Measurements from ENCODE around the gene BTBD9.

The BTBD9 gene

DNA sequence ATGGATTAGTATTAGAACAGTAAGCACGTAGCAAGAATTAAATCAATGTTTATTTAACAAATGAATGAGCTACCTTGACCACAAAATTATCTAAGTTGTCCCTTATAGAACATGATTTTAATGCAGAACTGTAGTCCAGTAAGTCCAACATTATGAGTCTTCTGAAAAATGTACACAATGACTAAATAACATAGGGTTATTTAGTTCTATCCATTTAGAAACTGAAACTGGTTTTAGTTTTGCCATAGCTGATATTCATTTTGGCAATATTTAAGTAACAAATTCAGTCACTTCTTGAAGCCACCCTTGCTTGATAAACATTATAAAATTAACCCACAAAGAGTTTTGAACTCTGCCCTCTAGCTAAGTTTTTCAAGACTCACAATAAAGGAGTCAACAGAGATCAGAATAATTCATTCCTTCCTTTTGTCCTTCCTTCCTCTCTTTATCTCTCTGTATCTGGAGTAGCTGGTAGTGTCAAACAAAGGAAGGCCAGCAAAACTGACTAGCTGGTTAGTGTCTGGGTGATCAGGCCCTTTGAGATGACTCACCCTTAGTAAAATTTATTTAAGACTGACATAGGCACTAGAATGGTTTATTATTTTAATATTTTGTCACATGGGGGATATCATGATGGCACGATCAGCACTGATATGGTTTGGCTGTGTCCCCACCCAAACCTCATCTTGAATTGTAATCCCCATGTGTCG is 115.1 kb downstream of the BTBD9 start:
- Histone ChIP-seq H3K27ac (no peak overlapping the region), H3K36me3 (ENCODE audit: insufficient read depth, low read length) (no peaks in the 10 kb centered on the region), H3K9me3 (ENCODE audit: low read depth, low read length) (no peaks in the 10 kb centered on the region), H3K9ac (ENCODE audit: insufficient read length) (no peak overlapping the region), H3K4me3 (no peak overlapping the region)
- DNase-seq (ENCODE audit: low read depth, low spot score) = no peak
- TF ChIP-seq FOXP2 (optimal IDR thresholded peaks at IDR 0.05; ENCODE audit: control extremely low read depth, extremely low read length, insufficient read depth) = no peak
- no peak for TF ChIP-seq EZH2 (IDR thresholded peaks at IDR 0.05)
- no peak for TF ChIP-seq POLR2AphosphoS5 (IDR thresholded peaks at IDR 0.05; ENCODE audit: borderline replicate concordance, low read depth, low read length)

DNA sequence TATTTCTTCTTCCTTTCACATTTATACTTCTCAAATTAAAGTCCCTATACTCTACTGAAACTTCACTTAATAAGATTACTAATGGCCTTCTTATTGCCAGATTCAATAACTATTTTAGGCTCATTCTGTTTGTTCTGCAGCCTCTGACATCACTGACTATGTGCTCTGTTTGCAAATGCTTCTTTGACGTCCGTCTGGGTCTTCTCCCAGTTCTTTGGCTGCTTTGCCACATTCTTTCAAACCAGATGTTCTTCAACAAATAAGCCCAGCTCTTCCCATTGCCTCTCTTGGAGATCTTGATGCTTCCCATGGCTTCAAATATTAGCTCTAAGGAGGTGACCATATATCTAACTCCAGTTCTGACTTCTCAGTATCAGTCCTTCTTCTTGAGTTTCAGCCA is 117.4 kb downstream of the BTBD9 start:
- Histone ChIP-seq H3K36me3 (ENCODE audit: insufficient read depth, low read length) (no peaks in the 10 kb centered on the region), H3K27ac (no peak overlapping the region), H3K4me3 (no peak overlapping the region), H3K9ac (ENCODE audit: insufficient read length) (no peak overlapping the region), H3K9me3 (ENCODE audit: low read depth, low read length) (no peaks in the 10 kb centered on the region)
- DNase-seq (ENCODE audit: low read depth, low spot score) = no peak
- no peak for TF ChIP-seq EZH2 (IDR thresholded peaks at IDR 0.05)
- TF ChIP-seq FOXP2 (optimal IDR thresholded peaks at IDR 0.05; ENCODE audit: control extremely low read depth, extremely low read length, insufficient read depth) = no peak
- TF ChIP-seq POLR2AphosphoS5 (IDR thresholded peaks at IDR 0.05; ENCODE audit: borderline replicate concordance, low read depth, low read length) = no peak

DNA sequence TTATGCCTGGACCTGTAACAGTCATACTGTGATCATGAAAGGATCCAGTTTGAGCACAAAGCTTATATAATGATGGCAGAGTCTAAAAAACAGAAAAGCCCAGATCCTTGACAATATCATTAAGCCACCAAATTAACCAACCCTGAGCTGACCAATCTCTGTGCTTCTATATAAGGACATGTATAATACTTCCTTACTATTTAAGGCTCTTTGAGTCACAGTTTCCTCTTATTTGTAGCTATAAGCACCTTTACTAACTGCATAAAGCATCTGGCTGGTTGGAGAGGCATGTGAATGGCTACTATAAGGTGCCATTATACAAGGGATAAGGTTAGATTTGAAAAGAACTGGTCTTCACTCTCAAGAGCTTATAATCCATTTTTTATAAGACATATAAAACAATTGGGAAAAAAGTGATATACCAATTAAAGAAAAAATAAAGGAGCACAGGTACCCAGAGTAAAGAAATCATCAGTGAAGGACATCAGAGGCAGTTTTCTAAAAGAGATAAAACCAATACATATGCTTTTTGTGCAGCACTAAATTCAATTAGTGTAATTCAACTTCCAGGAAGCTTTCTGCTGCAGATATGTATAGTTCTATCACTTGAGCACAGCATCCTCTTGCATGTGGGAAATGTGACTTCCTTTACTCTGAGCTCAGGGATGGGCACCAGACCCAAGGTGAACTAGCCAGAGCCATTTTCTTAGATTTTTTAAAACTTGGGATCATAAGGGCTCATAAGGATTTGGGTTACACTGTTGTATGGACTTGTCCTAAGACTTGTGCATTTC is 121.0 kb downstream of the BTBD9 start:
- TF ChIP-seq EZH2 (IDR thresholded peaks at IDR 0.05) (no peak), FOXP2 (optimal IDR thresholded peaks at IDR 0.05; ENCODE audit: control extremely low read depth, extremely low read length, insufficient read depth) (no peak), POLR2AphosphoS5 (IDR thresholded peaks at IDR 0.05; ENCODE audit: borderline replicate concordance, low read depth, low read length) (no peak)
- Histone ChIP-seq H3K9ac (ENCODE audit: insufficient read length) (no peak overlapping the region), H3K27ac (no peak overlapping the region), H3K4me3 (no peak overlapping the region), H3K9me3 (ENCODE audit: low read depth, low read length) (no peaks in the 10 kb centered on the region), H3K36me3 (ENCODE audit: insufficient read depth, low read length) (no peaks in the 10 kb centered on the region)
- no peak for DNase-seq (ENCODE audit: low read depth, low spot score)

DNA sequence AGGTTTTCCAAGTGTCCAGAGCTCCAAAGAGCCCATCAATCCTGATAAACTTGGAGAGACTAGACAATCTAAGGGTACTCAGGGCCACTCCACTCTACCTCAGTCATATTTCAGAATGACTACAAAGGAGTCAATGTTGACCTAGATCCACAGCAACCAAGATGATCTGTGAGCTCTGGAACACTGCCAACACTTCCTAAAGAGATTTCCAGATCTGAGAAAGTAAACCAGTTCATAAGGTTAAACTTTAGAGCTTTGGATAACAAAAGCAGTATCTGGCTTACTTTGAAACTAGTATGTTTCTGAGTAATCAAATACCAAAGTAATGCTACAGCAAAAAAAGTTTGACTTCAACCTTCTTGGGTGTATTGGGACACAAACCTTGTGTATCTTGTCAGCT is 122.7 kb downstream of the BTBD9 start:
- Histone ChIP-seq H3K36me3 (ENCODE audit: insufficient read depth, low read length) (no peaks in the 10 kb centered on the region), H3K27ac (no peak overlapping the region), H3K9ac (ENCODE audit: insufficient read length) (no peak overlapping the region), H3K9me3 (ENCODE audit: low read depth, low read length) (no peaks in the 10 kb centered on the region), H3K4me3 (no peak overlapping the region)
- DNase-seq (ENCODE audit: low read depth, low spot score) = no peak
- no peak for TF ChIP-seq EZH2 (IDR thresholded peaks at IDR 0.05)
- TF ChIP-seq FOXP2 (optimal IDR thresholded peaks at IDR 0.05; ENCODE audit: control extremely low read depth, extremely low read length, insufficient read depth) = no peak
- TF ChIP-seq POLR2AphosphoS5 (IDR thresholded peaks at IDR 0.05; ENCODE audit: borderline replicate concordance, low read depth, low read length) = no peak

- no peak overlapping the region for H3K9ac ChIP-seq (ENCODE audit: insufficient read length)
- no peaks in the 10 kb centered on the region for H3K9me3 ChIP-seq (ENCODE audit: low read depth, low read length)
- no peak overlapping the region for H3K4me3 ChIP-seq
- DNase-seq (ENCODE audit: low read depth, low spot score) = no peak
- no peak overlapping the region for H3K27ac ChIP-seq
- no peak for TF ChIP-seq POLR2AphosphoS5 (IDR thresholded peaks at IDR 0.05; ENCODE audit: borderline replicate concordance, low read depth, low read length)
- TF ChIP-seq EZH2 (IDR thresholded peaks at IDR 0.05) = no peak
- TF ChIP-seq FOXP2 (optimal IDR thresholded peaks at IDR 0.05; ENCODE audit: control extremely low read depth, extremely low read length, insufficient read depth) = no peak
- no peaks in the 10 kb centered on the region for H3K36me3 ChIP-seq (ENCODE audit: insufficient read depth, low read length)
Measured at GRCh38 chr6:38514399-38514798, 125.3 kb downstream of the BTBD9 start.

DNA sequence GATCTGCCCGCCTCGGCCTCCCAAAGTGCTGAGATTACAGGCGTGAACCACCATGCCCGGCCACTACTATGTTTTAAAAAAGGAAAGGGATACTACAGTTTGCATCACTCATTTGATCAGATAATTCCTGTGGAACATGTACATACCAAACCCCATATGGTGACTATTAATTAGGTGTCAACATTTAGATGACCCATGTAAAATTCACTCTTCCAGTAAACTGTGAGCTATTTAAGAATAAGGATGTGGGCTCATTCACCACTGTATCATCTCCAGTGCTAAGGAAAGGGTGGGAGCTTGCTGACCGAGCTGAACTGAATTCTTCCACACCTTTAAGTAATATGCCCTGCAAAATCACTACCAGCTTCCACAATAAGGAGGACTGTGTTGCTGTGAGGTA is 127.5 kb downstream of the BTBD9 start:
- DNase-seq (ENCODE audit: low read depth, low spot score) = no peak
- H3K36me3 ChIP-seq (ENCODE audit: insufficient read depth, low read length) = no peaks in the 10 kb centered on the region
- no peak for TF ChIP-seq EZH2 (IDR thresholded peaks at IDR 0.05)
- no peak for TF ChIP-seq POLR2AphosphoS5 (IDR thresholded peaks at IDR 0.05; ENCODE audit: borderline replicate concordance, low read depth, low read length)
- TF ChIP-seq FOXP2 (optimal IDR thresholded peaks at IDR 0.05; ENCODE audit: control extremely low read depth, extremely low read length, insufficient read depth) = no peak
- no peak overlapping the region for H3K27ac ChIP-seq
- no peak overlapping the region for H3K4me3 ChIP-seq
- no peak overlapping the region for H3K9ac ChIP-seq (ENCODE audit: insufficient read length)
- no peaks in the 10 kb centered on the region for H3K9me3 ChIP-seq (ENCODE audit: low read depth, low read length)

GRCh38 chr6:38510205-38510604 is 129.5 kb downstream of the BTBD9 start:
- TF ChIP-seq POLR2AphosphoS5 (IDR thresholded peaks at IDR 0.05; ENCODE audit: borderline replicate concordance, low read depth, low read length) (no peak), EZH2 (IDR thresholded peaks at IDR 0.05) (no peak), FOXP2 (optimal IDR thresholded peaks at IDR 0.05; ENCODE audit: control extremely low read depth, extremely low read length, insufficient read depth) (no peak)
- Histone ChIP-seq H3K27ac (no peak overlapping the region), H3K9me3 (ENCODE audit: low read depth, low read length) (no peaks in the 10 kb centered on the region), H3K9ac (ENCODE audit: insufficient read length) (no peak overlapping the region), H3K36me3 (ENCODE audit: insufficient read depth, low read length) (no peaks in the 10 kb centered on the region), H3K4me3 (no peak overlapping the region)
- no peak for DNase-seq (ENCODE audit: low read depth, low spot score)

DNA sequence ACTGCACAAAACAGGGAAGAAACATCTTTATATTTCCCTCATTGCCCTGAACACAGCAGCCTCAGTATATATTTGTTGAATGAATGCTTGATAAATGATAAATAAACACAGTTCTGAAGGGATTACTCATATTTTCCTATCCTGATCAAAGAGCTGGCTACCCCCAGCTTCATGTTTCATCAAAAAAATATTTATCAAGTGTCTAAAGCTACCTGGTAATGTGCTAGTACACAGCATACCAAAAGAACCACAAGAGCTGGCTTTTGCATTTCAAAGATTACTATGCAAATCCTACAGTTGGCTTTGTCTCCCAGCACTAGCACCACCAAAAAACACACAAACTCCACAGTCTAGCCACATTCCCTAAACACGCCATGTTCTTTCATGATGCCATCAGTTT is 130.0 kb downstream of the BTBD9 start:
- no peak for DNase-seq (ENCODE audit: low read depth, low spot score)
- Histone ChIP-seq H3K36me3 (ENCODE audit: insufficient read depth, low read length) (no peaks in the 10 kb centered on the region), H3K9me3 (ENCODE audit: low read depth, low read length) (no peaks in the 10 kb centered on the region), H3K9ac (ENCODE audit: insufficient read length) (no peak overlapping the region), H3K4me3 (no peak overlapping the region), H3K27ac (no peak overlapping the region)
- TF ChIP-seq EZH2 (IDR thresholded peaks at IDR 0.05) (no peak), POLR2AphosphoS5 (IDR thresholded peaks at IDR 0.05; ENCODE audit: borderline replicate concordance, low read depth, low read length) (no peak), FOXP2 (optimal IDR thresholded peaks at IDR 0.05; ENCODE audit: control extremely low read depth, extremely low read length, insufficient read depth) (no peak)
